HG03060 (cell line): ENCODE measurements around the gene TMEM163.
A peak's percentile ranks its signal among the peaks of the same experiment; 100 is the strongest.

Experiments
- ATAC-seq: cut with Tn5 transposase; IDR thresholded peaks from one replicate; pipeline ENCODE4 v1.9.1; 2021; ENCODE audit warnings: low read depth, moderate number of reproducible peaks; ENCODE audit not compliant: unreplicated experiment

TMEM163 gene

DNA sequence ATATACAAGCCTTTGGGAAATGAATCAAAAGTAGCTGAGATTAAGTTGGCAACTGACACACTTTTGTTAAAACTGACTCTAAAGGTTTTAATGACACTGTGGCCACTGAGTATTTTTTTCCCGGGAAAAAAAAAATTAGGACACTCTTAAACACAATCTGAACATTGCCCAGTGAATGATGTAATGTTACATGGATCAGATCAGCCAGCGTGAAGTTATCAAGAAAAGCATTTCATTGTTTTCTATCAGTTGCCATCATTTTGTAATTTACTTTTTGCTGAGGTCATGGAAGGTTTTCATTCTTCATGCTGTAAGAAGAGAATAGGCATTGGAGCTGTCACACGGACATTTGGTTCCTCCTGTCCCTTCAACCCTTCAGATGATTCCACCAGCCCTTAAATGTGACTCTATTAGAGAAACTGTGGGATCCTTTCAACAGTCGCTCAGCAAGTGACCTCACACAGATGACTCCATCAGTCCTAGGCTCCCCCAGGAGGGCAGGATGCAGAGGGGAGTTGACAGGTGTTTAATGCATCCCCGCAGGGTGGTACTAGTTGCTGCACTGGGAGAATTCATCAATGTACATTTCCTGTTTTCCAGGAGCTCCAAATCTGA is 300.7 kb downstream of the TMEM163 start:
- ATAC-seq = no peak

DNA sequence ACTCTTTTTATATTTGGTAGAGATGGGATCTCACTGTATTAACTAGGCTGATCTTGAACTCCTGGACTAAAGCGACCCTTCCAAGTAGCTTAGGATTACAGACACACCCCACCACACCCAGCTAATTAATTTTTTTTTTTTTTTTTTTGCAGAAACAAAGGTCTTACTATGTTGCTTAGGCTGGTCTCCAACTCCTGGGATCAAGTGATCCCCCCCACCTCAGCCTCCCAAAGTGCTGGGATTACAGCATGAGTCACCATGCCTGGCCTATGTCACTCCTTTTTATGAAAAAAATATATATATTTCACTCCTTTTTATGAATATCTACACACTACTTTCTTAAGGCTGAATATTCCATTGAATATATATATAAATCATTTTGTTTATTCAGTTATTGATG is 302.2 kb downstream of the TMEM163 start:
- no peak for ATAC-seq

DNA sequence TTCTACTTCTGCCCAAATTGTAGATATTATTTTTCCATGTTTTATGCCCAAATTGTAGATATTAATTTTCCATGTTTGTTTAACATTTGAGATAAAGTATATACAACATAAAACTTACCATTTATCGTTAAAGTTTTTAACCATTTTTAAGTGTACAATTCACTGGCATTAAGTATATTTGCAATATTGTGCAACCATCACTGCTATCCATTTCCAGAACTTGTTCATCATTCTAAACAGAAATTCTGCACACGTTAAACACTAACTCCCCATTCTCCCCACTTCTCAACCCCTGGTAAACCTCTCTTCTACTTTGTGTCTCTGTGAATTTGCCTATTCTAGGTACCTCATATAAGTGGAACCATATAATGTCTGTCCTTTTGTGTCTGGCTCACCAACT is 302.8 kb downstream of the TMEM163 start:
- ATAC-seq = no peak

DNA sequence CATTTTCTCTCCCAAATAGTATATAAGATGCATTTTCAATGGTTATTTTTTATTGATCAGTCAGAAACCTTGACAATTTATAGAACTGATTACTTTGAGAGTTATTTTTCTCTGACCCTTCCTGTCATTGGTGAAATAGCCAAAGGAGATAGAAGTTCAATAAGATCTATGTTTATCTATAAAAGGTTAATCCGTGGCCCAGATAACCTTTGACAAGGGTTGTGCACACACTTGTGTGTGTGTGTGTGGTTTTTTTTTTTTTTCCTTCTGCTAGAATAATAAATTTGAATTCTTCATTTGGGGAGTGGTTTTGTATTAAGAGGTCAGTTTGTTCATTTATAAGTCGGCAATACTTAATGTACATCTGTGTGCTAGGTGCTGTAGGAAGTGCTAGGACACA is 304.9 kb downstream of the TMEM163 start:
- ATAC-seq = no peak

DNA sequence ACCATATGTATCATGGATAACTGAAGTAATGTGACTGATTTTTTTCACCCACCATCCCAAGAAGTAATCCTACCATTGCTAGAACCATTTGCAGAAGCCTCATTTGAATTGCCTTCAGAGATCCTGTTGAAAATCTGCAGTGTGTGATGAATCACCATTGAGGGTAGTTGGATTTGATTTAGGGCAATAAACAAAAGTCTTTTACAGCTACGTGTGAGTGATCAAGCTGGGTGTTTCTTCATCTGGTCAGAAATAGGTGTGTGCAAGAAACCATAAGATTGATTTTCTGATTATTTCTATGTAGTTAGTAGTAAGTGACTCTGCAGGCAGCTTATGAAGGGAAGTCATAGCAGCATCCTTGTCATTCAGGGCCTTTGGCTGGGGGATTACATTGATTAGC is 305.4 kb downstream of the TMEM163 start:
- ATAC-seq = no peak

DNA sequence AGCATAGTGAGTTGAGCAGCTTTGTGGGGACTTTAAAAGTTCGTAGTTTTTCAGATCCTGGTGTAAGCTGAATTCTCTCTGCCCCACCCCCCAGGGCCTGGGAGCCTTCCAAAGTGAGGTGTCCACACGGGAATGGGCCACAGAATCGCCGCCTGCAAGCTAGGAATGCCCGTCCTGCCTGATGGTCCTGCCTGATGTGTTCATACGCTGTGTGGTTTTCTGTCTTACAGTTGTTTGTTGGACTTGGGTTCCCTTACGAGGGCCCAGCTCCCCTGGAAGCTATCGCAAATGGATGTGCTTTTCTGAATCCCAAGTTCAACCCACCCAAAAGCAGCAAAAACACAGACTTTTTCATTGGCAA is 306.2 kb downstream of the TMEM163 start:
- ATAC-seq = no peak

DNA sequence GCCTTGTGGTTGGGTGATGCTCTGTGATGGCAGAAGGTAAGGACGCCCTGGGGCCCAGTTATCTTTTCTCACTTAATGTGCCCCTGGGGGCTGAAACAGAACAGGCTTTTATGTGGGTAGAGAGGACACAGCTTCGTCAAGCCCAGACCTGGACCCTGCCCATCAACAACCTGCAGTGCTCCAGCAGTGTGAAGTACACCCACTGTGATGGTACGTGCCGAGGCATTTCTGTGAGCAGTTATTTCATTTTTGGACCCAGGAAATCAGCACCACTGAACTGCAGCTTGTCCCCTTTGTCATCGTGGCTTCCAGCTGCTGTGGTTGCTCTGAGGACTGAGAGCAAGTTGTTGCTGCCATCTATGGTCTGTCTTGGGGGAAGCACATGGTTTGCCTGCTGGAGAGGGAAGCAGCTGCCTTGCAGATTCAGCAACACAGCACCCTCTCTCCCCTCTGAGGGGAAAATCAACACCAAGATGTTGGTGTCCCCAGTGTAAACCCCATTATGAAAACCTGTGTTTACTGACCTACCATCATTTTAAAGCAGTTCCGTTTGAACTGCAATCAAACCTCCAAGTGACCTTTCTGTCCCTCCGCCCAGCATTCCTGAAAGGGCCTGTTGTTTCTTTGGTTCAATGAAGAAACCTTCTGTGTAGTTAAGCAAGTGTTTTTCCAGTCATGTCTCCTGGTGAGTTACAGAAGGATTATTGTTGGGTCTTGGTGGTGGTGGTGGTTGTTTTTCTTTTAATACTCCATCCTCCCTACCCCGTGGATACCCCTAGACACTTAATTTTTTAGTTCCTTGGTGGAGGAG is 306.8 kb downstream of the TMEM163 start:
- ATAC-seq = peak; percentile 91

DNA sequence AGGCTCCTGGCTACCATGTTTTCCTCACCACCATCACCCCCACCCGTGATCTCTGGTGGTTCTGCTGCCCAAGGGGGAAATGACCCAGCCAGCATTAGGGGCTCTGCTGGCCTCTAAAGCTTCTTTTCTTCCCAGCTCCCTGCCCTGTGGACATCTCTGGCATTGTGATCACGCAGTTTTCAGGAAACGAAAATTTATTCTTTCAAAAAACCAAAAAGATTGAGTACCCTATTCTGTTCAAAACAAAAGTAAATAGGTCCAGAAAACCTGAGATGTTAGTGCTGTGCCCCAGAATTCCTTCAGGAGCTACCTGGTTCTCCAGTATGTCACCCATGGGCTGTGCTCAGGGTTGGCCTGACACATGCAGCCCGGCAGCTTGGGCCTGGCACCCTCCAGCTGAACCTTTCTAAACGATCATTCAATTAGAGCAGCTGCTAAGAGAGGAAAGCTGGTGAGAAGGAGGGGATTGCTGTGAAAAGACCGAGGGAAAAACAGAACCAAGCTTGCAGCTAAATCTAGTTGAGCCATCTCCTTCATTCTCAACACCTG is 307.4 kb downstream of the TMEM163 start:
- ATAC-seq = no peak

DNA sequence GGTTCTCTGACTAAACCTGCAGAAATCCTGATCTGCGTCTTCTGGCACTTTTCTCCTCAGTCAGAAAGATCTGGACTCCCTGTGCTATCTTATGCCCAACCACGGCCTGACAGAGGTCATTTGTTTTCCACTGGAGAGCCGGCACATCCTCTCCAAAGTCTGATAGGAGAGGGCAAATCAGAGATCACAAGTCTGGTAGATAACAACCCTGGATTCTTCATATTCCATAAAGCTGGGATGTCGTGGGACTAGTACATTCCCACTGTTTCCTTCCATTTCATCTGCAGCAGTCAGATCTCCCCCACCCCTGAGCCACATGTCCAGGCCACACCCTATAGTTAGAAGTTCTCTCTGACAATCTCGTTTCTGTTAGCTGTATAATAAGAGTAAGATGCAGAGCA is 308.0 kb downstream of the TMEM163 start:
- no peak for ATAC-seq

DNA sequence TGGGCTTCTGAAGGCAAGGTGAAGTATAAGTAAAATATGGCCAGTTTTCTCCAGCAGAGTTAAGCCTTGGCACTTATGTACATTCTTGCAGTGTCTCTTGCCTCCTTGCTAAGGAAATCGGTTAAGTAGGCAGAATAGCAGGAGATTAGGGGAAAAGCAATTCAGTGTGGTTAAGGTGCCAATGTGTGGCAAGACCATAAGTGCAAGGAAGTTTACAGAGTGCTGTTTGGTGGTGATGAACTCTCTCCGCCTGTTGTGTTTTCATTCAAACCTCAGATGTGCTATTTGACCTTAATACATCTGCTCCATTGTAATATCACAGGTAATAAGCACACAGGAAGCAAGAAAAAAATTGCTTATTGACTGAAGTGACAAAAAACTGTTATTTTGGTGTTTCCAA is 308.8 kb downstream of the TMEM163 start:
- ATAC-seq = no peak

DNA sequence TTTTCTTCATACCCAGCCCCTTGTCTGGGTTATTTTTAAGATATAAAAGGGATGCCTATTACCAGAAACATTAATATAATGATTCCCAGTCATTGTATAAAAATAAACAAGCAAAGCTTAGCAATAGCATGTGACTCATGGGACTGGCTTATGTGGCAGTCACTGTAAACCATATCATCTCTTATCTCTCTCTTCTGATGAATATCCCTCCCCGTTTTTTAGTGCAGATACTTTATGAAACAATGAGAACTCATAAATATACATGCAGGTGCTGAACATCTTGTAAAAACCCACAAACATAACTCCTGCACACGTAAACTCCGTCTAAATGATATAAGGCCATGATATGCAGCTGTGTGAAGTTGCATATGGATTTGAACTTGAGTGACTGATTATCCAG is 310.0 kb downstream of the TMEM163 start:
- ATAC-seq = no peak

DNA sequence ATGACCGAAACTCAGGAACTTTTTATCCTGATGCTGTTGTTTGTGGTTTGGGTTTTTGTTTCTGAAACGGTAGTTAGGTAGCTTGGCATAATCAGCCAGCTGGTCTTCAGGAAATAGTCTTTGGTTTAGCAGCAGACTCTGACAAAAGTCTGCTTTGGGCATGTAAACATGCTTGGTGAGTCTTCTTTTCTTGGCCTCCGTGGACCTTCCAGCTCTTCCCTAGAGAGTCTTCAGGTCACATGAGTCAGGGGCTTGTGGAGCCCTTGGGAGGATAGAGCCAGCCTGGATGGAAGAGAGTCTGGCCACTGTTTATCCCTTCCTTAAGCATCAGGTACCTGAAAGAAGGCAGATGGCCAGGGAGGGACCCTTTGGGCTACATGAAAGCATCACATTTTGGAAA is 310.4 kb downstream of the TMEM163 start:
- no peak for ATAC-seq

DNA sequence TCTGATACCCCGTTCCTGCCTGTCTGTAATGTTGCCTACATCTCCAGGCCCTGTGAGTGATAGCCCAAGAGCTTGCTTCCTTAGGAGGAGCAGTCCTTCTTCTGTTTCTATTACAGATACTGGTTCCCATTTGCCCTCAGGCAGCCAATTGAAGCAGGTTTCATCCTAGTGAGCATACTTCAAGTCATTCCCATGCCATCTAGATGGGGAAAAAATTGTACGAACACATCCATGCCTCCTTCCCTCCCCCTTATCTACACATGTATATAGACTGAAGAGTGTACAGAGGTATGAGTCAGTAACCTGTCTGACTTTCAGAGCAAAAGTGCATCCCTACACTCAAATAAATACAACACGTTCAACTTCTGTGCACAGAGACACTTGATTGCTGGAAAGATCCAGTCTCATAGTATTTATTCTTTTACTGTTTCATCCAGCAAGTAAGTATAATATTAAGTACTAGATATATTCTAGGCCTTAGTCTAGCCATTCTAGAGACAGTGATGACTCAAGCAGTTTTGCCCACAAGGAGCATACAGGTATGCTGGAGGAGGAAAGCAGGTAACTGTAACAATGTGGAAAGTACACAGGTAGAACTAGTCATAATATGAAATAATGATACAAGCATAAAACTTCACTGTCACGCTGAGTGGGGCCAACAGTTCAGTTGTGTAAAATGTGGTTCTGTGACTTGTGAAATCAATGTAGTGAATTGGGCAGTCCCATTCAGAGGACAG is 311.5 kb downstream of the TMEM163 start:
- ATAC-seq = no peak

DNA sequence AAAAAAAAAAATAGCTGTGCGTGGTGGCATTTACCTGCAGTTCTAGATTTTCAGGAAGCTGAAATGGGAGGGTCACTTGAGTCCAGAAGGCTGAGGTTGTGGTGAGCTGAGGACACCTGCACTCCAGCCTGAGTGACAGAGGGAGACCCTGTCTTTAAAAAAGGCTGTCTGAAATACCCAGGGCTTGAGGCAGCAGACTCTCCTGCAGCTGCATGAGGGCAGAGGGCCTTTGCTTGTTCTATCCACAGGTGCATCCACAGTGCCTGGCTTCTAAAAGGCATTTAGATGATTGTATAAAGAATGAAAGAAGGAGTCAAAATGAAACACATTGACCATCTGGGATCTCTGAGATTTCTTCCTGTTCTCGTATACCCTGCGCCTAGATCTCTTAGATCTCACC is 312.1 kb downstream of the TMEM163 start:
- no peak for ATAC-seq

DNA sequence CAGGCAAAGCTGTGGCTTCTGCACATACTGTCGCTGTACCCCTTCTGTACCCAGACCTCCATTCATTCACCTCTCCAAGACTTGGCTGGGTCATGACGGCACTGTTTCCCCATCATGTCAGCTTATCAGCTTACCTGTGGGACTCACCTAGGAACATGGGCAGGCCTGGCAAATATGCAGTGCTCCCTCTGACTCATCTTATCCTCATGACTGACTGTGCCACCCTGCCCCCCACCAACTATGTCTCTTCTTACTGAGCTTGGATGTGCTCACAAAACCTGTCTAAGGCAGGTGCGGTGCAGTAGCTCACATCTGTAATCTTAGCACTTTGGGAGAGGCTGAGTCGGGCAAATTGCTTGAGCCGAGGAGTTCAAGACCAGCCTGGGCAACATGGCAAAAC is 312.5 kb downstream of the TMEM163 start:
- ATAC-seq = no peak
